ENCODE results near the gene DCPS.

Gene DCPS

DNA sequence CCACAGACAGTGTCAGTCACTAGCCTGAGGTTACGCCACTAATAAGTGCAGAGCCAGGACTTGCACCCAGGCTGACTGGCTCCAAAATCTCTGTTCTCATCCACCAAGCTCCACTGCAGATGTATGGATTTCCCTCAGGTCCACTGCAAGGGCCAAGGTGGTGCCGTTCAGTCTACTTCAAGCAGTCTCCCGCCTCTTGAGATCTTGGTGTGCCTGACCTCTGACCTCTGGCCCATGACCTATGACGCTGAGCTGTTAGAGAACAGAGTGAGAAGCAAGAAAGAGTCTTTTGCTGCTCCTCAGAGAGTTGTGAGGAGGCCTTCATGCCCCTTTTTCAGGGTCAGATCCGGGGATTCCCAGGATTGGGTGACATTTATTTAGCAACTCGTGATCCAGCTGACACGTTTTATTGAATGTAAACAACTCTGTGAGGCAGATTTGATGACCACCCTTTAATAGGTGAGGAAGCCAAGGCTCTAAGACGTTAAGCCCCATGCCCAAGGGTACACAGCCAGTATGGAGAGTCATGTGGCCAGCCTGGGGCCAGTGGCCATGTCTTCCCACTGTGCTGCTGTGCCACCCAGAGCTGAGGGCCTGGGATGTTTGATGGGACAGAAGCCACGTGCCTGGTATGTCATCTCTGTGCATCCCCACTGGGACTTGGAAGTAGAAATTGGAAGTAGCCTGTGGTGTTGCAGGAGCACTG, 25.2 kb downstream of the DCPS start:
- DNase-seq (ENCODE audit: low read depth) = no peak

DNA sequence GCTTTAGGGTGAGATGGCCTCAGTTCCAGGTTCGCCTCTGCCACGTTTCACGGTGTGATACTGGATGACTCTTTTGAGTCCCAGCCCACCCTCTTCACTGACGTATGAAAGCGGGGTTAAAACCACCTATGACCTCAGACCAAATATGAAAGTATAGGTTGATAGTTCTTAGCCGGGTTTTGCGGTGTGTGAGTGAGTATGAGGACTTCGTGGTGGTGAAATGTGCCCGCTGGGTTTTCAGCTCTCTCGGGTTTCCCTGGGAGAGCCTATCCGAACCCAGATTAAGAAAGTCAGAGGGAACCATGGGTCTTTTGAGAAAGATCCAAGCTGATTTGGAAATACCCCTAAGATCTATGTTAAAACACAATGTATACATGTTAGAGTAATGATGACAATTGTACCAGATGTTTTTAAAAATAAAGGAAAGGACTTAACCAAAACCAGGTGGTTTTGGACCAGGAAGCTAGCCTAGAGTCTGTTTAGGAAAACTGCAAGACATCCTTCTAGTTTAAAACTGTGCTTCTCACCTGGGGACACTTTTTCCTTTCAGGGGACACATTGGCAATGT, 25.9 kb downstream of the DCPS start:
- peak; percentile 86 for DNase-seq (ENCODE audit: low read depth)

DNA sequence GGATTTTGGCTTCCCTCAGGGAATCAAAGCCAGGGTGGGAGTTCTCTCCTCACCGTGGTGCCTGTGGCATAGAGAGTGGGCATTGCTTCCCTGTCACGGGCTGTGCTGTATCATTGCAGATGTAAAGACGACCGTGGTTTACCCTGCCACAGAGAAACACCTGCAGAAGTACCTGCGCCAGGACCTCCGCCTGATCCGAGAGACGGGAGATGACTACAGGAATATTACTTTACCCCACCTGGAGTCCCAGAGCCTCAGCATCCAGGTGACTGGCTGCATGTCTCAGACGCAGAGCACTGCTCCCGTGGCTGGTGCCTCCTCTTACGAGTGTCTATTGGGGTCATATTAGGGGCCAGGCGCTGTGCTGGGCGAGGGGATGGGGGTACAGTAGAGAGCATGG, 27.4 kb downstream of the DCPS start:
- no peak for DNase-seq (ENCODE audit: low read depth)

DNA sequence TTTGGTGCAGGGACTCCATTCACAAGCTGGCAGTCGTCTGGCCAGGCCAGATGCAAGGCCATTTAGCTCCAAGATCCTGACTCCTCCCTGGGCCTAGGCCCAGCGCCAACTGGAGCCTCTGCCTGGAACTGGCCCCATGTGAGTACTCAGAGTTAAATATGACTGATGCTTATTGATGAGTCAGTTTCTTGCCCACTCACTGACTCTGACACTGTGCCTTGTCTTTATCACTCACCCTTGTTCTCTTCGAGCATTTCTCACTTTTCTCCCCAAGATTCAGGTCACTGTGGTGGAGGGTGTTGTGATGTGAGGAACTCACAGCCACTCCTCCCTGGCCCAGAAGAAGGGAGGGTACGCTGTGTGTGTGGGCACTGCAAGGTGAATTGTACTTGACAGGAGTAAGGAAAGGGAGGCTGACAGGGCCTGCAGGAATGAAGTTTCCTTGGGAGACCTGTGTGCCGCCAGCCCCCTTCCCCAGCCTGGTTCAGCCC, 28.4 kb downstream of the DCPS start:
- DNase-seq (ENCODE audit: low read depth) = peak; percentile 86

DNA sequence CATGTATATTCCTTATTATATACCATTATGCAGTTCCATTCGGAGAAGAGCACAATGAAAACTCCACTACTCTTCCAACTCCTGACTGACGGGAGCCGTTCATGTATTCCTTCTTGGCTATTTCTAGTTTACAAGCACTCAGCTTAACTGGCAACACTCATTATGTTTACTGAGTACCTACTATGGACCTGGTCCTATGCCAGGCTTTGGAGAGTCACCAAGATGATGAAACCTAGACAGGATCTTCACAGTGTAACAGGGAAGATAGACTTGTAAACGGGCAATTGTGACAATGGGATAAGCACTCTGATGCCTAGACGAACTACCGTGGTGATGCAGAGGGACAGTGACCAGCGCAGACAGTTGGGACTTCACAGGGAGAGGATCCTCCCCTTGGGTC, 29.3 kb downstream of the DCPS start:
- no peak for DNase-seq (ENCODE audit: low read depth)

DNA sequence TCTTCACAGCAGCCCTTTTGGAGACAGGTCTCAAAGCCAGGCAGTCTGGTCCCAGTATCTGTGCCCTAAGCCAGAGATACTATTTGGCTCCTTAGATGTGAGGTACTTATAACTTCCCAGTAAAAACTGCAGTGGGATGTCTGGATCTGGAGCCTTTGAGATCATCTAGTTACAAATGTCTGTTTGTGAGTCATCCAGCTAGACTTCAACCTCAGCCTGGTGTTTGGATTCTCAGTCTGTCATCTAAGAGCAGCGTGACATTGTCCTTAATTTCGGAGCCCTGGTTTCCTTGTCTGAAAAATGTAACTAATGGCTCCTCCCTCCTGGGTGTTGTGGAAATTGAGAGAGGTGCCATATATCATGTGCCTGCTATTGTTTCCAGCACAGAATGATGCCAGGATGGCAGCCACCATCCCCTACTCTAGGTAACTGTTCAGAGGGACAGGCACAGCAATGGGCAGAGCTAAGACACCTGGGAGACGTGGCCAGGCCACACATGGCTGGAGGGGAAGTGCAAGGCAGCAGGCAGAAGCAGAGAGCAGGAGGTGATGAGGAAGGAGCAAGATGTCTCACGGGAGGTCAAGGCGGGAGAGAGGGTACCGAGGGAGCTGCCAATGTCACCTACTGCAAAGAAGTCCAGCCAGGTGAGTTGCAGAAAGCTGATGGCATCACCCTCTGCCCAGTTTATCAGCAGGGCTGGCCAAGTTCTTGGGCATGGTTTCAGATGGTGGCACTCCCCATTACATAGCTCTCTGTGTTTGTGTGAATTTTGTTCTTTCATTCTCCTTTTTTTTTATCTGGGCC, 31.0 kb downstream of the DCPS start:
- DNase-seq (ENCODE audit: low read depth) = no peak

DNA sequence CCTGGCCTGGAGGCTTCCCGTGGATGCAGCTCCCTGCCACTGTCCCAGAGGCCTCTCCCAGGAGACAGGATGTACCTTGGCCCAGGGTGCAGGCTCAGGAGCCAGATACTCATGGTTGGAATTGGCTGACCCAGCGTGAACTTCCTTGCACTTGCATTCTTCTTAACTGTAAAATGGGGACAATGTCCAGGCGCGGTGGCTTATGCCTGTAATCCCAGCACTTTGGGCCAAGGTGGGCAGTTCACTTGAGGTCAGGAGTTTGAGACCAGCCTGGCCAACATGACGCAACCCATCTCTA, 31.6 kb downstream of the DCPS start:
- no peak for DNase-seq (ENCODE audit: low read depth)

DNA sequence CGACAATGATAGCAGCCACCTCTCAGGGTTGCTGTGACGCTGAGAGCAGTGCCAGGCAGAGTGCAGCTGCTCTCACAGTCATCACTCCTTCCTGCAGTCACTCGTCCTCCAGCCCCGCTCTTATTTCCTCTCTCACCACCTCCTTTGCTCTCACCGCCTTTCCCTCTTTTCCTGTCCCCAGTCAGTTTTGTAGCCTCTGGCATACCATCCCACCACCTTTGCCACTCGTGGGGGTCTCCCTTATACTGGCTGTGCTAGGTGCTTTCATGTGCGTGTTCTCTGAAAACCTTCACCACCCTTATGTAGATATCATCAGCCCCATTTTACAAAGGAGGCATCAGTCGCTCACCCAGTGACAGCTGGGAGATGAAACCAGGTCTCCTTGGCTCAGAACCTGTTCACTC, 32.3 kb downstream of the DCPS start:
- DNase-seq (ENCODE audit: low read depth) = no peak

DNA sequence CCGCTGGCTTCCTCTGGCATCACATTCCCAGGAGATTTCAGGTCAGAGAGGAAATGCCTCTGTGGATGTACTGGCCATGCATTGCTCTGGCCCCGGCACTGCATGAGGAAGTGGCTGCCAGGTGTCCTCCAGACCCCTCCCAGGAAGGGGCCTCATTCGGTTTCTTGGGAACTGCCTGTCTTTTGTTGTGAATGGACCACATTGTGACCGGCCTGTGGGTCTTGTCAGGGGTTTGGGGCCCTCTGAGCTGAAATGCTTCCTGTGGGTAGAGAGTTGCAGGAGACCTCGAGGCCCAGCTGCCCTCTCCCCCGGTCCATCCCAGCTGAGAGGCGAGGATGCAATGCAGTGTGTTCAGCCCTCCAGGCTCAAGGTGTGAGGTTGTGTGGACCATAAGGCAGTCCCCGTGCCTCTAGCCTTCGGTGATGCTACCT, 32.8 kb downstream of the DCPS start:
- no peak for DNase-seq (ENCODE audit: low read depth)

DNA sequence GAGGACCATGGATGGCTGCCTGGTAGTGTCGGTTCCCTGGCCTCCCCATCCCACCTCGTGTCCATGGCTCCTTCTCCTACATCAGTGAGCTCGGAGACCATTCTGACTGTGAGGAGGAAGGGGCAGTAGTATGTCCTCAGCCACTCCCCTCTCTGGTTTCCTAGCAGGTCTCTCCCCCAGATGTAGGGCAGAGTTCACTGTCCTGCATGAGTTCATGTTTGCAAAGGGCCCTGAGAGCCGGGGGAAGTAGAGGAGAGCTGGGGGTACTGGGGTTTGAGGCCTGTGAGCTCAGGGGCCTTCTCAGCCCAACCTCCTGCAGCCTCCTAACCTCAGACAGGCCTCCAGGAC, 33.2 kb downstream of the DCPS start:
- DNase-seq (ENCODE audit: low read depth) = no peak

DNA sequence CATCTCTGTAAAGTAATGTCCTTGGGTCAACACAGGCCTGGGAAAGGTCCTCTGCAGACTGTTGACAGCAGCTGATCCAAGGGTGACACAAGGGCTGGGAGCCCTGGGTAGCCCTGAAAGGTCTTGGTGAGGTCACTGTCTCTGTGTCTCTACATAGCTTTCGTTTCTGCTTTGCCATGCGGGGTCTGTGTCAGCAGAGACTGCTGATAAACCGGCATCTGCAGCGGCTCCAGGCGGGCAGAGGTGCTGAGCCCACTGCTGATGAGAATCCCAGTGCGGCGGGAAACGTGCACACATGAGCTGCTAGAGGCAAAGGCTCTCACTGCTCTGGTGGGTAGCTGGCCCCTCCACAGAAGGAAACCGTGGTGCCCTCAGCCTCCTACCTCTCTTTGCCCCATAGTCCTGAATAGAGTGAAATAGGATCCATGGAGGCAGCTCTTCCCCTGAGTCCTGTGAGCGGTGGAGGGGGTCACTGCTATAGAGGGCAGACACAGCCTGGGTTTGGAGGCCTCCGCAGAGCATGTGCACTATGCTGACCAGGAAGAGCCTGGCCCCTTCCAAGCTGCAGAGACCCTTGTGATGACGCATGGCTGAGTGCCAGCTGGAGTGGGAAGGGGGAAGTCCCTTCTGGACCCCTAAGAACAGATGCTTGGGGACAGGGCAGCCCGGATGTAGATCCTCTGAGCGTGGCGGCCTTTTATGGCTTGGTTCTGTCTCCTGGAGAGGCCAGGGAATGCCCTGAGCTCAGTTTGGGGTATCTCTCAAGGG, 33.8 kb downstream of the DCPS start:
- no peak for DNase-seq (ENCODE audit: low read depth)

DNA sequence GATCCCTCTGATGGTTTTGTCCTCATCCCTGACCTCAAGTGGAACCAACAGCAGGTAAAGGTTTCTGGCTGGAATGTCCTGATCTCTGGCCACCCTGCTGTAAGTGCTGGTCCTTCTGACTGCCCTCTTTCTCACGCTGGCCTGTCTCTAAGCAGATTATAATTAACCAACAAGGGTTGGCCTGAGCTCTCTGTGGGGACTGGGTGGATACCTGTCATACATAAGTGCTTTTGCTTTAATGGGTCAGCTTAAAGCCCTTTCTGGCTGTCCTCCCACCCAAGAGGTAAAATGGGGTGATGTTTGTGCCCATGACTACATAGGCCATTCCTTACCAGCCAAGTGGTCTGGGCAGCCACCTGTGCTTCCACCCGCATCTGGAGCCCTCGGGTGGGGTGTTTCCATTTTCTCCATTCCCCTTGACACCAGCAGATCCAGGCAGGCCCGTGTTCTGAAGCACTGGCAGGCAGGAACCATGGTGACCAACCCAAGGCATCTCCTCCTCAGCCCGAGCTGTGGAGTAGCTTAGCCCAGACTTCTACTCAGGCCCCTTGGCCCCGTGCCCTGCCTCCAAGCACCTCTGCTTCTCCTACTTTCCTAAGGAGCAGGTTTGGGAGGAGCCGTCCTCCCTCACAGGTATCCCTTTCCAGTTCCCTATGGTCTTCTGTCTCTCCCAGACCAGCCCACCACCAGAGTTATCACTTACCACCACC, 34.6 kb downstream of the DCPS start:
- DNase-seq (ENCODE audit: low read depth) = no peak

DNA sequence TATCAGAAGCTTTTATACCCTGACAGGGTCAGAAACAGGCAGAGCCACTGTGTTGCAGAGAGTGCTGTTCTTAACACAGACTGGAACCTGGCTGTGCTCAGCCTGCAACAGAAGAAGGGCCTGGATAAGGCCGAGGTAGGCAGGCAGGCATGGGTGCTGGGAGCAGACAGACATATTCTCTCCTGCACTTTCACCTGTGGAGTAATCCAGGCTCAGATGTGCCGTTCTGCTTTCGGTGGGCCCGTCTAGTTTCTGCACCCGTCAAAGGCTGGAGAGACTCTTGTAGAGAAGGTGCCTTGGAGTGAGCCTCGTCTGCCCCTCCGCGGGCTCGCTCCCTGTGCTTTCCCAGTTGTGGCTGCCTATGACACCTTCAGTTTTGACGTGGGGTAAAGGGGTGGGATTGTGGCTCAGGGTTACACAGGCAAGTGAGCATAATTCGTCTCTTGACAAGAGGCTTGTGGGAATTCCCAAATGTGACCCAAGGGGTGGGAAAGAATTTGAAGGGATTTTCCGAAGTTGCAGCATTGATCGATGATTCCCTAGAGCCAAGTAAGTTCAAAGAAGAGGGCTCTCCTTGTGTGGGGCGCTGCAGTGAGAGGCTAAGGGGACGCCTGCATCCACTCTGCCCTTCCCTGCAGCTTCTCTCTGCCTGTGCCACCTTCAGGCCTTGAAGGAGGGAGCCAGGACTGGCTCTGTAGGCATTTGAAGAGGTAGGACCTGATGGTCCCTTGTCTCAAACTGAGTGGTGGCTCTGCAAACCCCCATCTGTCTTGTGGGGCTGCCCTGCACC, 35.4 kb downstream of the DCPS start:
- DNase-seq (ENCODE audit: low read depth) = no peak

DNA sequence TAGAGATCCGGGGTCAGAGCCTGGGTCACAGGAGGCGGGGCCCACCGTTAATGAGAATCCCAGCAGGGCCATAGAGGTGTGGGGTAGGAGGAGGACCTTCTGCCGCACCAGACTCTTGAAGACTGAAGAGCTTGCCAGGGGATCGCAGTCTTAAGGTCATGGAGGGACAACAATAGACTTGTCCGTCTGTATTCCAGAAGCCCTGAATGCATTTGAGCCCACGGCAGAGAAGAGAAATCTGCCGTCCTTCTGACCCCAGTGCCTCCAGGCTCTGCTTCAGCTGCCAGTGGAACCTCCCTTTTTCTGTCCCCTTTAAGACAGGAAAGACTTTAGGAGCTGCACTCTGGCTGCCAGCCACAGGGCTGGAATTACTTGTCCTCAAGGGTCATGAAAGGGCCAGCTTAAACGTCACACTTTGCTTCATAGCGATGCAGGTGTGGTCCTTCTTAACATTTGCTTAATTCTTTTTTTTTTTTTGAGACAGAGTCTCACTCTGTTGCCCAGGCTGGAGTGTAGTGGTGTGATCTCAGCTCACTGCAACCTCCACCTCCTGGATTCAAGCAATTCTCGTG, 36.1 kb downstream of the DCPS start:
- no peak for DNase-seq (ENCODE audit: low read depth)

DNA sequence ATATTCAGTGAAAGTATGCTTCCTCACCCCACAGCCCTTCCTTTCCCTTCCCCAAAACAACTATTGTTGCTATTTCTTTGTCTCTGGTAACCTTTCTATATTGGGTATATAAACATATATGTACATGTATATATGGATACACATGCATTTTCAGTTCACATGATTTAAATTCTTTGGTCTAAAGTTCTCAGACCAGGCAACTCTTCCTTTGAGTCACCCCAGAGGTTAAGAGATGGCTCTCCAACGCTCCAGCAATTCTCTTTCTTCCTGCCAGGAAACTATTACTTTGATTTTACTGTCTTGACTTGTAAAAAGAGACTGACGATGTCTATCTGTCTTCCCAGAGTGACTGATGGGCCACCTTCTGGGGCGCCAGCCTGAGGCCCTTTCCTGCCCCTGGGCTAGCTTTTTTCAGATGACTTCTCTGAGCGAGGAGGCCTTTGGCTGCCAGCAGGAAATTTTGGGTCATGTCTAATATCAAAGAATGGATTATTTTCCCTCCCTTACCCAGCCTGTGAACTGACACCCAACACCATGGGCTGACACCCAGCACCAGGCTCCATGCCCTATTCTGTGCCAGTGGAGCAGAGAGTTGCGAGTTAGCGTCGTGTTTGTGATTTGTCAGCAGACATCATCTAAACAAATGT, 37.2 kb downstream of the DCPS start:
- DNase-seq (ENCODE audit: low read depth) = peak; percentile 50

DNA sequence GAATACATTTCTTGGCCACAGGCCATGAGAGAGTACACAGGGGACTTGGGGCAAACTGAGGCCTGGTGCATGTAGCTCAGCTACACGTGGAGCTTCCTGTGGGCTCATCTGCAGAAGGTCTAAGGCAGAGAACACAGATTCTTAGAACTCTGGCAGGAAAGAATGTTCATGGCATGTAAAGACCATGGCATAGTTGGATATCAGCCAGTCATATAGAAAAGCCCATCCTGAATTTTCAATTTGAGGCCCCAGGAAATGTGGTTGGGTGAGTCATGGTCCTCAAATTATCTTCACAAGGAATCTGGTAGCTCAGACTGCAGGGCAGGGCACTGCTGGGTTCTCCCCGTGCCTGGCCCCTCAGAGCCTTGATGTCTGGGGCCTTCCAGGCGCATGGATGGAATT, 37.9 kb downstream of the DCPS start:
- peak; percentile 63 for DNase-seq (ENCODE audit: low read depth)

DNA sequence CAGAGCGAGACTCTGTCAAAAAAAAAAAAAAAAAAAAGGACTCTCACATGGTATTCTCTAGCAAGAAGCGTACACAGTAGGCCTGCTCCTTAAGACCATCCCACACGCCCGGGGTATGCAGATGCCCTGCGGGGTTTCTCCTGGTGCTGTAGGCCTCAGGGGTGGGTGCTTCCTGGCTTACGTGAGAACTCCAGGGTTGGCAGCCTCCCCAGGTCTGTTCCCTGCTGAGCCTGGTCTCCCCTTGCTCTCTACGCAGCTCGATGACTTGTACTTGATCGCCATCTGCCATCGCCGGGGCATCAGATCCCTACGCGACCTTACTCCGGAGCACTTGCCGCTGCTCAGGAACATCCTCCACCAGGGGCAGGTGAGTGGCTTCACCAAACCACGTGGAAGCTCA, 39.2 kb downstream of the DCPS start:
- no peak for DNase-seq (ENCODE audit: low read depth)

DNA sequence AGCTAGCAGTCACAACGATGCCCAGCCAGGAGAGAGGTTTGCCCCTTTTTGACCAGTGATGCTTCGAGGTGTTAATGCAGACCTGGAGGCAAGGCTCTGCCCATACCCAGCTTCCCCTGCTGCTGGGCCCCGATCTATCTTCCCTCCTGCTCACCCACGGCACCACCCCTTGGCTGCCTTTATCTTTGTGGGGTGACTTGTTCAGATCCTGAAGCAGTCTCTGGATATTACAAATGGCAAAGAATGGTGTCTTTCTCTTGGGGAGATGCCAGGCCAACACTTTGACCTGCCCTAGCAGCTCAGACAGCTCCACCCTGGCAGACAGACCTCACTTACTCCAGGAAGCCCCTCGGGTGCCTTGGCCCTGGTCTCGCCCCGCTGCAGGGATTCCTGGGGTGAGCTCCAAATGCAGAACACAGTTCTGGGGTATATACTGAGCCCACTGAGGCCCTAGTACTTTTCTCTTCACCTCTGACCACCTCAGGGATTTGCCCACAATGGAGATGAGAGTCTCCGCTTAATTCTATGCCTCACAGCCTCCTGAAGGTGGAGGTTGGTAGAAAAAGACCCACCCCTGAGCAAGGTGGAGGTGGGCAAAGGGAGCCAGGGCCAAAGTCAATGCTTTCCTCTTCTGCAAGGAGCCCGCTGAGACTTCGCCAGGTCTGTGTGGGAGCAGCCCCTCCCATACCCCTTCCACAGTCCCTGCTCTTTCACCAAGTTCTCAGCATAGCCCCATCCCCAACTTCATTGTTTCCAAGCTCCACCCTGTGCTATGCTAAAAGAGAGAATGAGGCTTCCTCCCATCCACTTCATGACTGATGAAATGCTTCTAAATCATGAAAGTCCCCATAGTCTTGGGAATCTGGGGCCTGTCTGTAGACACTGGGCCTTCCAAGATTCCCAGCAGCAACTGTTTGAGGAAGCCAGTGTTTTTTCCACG, 40.6 kb downstream of the DCPS start:
- DNase-seq (ENCODE audit: low read depth) = no peak

DNA sequence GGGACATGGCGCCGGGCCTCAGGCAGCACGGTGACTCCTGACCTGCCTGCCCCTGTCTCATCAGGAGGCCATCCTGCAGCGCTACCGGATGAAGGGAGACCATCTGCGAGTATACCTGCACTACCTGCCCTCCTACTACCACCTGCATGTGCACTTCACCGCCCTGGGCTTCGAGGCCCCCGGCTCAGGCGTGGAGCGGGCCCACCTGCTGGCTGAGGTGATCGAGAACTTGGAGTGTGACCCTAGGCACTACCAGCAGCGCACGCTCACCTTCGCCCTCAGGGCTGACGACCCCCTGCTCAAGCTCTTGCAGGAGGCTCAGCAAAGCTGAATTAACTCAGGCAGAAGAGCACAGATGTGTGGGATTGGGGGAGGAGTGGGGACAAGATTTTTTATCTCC, 41.4 kb downstream of the DCPS start:
- DNase-seq (ENCODE audit: low read depth) = no peak

Measured in fibroblast of gingiva (primary cell).